OCI-LY1 (cell line): ENCODE measurements around the gene SLC2A10.
A peak's percentile ranks its signal among the peaks of the same experiment; 100 is the strongest.

ENCODE experiments used
- EZH2 ChIP-seq: fragments of 200-600 bp; sonication (generic), shearing (Covaris generic); IDR thresholded peaks from 2 replicates; pipeline ENCODE4 v1.8.0; 2017; ENCODE audit warnings: borderline replicate concordance, mixed run types, mild to moderate bottlenecking, antibody characterized with exemption, low read length, moderate library complexity, mixed read lengths
- TF ChIP-seq, protein P1 (sequence below): fragments of 200-600 bp; sonication (generic), shearing (Covaris generic); IDR thresholded peaks from 2 replicates; pipeline ENCODE4 v1.5.1; 2017; ENCODE audit warnings: mild to moderate bottlenecking, antibody characterized with exemption, low read length, moderate library complexity, mixed read lengths

DNA sequence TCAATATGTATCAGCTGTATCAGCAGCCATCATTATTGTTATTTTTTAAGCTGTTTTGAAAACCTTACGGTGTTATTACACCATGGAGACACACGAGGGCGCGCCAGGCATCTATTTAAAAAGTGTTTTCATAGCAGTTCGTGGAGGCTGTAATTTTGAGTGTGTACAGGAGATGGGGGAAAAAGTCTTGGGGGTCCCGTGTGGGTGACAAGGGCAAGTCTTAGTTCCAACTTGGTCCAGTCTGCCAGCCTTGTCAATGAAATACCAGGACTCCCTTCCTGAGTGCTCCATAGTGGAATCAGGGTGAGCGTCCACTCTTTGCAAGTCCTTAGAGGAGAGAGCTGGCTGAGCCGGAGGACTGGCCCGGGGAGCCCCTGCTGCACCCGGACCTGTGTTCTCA lies 43.3 kb downstream of the SLC2A10 start:
- TF ChIP-seq, protein P1, sequence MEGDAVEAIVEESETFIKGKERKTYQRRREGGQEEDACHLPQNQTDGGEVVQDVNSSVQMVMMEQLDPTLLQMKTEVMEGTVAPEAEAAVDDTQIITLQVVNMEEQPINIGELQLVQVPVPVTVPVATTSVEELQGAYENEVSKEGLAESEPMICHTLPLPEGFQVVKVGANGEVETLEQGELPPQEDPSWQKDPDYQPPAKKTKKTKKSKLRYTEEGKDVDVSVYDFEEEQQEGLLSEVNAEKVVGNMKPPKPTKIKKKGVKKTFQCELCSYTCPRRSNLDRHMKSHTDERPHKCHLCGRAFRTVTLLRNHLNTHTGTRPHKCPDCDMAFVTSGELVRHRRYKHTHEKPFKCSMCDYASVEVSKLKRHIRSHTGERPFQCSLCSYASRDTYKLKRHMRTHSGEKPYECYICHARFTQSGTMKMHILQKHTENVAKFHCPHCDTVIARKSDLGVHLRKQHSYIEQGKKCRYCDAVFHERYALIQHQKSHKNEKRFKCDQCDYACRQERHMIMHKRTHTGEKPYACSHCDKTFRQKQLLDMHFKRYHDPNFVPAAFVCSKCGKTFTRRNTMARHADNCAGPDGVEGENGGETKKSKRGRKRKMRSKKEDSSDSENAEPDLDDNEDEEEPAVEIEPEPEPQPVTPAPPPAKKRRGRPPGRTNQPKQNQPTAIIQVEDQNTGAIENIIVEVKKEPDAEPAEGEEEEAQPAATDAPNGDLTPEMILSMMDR, result peak; percentile 70
- no peak for TF ChIP-seq EZH2
